SK-N-SH treated with all-trans-retinoic acid at 6 μM for 48 hours (cell line): ENCODE measurements around the gene DVL1.
"Not testable (repeated sequence)": the region's sequence is repeated elsewhere in the genome, so short reads cannot be mapped to it uniquely, and the experiment has no call there.

Source experiments
- ATAC-seq: fragments of 200-7000 bp; cut with Tn5 transposase; 3 replicates; pipeline ENCODE4 v1.9.1; 2020; ENCODE audit warnings: mild to moderate bottlenecking, moderate library complexity
- BACH2 ChIP-seq: fragments of 250-450 bp; sonication (Bioruptor Pico); IDR thresholded peaks from 2 replicates; pipeline ENCODE4 v1.9.0; 2021; ENCODE audit warnings: mild to moderate bottlenecking, borderline replicate concordance
- CSDC2 ChIP-seq: fragments of 250-450 bp; sonication (Bioruptor Pico); IDR thresholded peaks from 2 replicates; pipeline ENCODE4 v1.5.0; 2020; ENCODE audit warnings: mild to moderate bottlenecking, moderate library complexity
- ESRRG ChIP-seq: fragments of 250-450 bp; sonication (Bioruptor Pico); IDR thresholded peaks from 2 replicates; pipeline ENCODE4 v1.6.1; 2021; ENCODE audit warnings: mild to moderate bottlenecking
- OSR1 ChIP-seq: fragments of 250-450 bp; sonication (Bioruptor Pico); IDR thresholded peaks from 2 replicates; pipeline ENCODE4 v1.8.0; 2022; ENCODE audit warnings: moderate library complexity, mild to moderate bottlenecking, inconsistent platforms
- PPARA ChIP-seq: fragments of 250-450 bp; sonication (Bioruptor Pico); IDR thresholded peaks from 2 replicates; pipeline ENCODE4 v1.5.0; 2020; ENCODE audit warnings: mild to moderate bottlenecking, borderline replicate concordance
- RARB ChIP-seq: fragments of 250-450 bp; sonication (Bioruptor Pico); IDR thresholded peaks from 2 replicates; pipeline ENCODE4 v1.8.0; 2021; ENCODE audit warnings: mild to moderate bottlenecking, moderate library complexity
- SNAI2 ChIP-seq: fragments of 250-450 bp; sonication (Bioruptor Pico); IDR thresholded peaks from 2 replicates; pipeline ENCODE4 v1.5.0; 2020; ENCODE audit warnings: mild to moderate bottlenecking, moderate library complexity
- TCF4 ChIP-seq: fragments of 250-450 bp; sonication (Bioruptor Pico); IDR thresholded peaks from 2 replicates; pipeline ENCODE4 v1.8.0; 2021; ENCODE audit warnings: mild to moderate bottlenecking, moderate library complexity, borderline replicate concordance
- TOX ChIP-seq: fragments of 250-450 bp; sonication (Bioruptor Pico); IDR thresholded peaks from 2 replicates; pipeline ENCODE4 v1.8.0; 2021; ENCODE audit warnings: mild to moderate bottlenecking, moderate library complexity, borderline replicate concordance
- ZFP3 ChIP-seq: fragments of 250-450 bp; sonication (Bioruptor Pico); IDR thresholded peaks from 2 replicates; pipeline ENCODE4 v1.5.0; 2020; ENCODE audit warnings: mild to moderate bottlenecking, moderate library complexity
- ZFP30 ChIP-seq: fragments of 450-650 bp; formaldehyde crosslinking; IDR thresholded peaks from 2 replicates; pipeline ENCODE4 v1.5.0; 2022; ENCODE audit warnings: mild to moderate bottlenecking, moderate library complexity
- ZNF565 ChIP-seq: fragments of 450-650 bp; formaldehyde crosslinking; conservative IDR thresholded peaks from 2 replicates; pipeline ENCODE4 v1.5.0; 2020; ENCODE audit warnings: low read depth, mild to moderate bottlenecking, moderate library complexity
- TF ChIP-seq, protein P1 (sequence below): fragments of 250-450 bp; sonication (Bioruptor Pico); IDR thresholded peaks from 2 replicates; pipeline ENCODE4 v1.8.0; 2020; ENCODE audit warnings: mild to moderate bottlenecking, moderate library complexity, borderline replicate concordance
- TF ChIP-seq, protein P2 (sequence below): fragments of 250-450 bp; sonication (Bioruptor Pico); IDR thresholded peaks from 2 replicates; pipeline ENCODE4 v1.8.0; 2021; ENCODE audit warnings: low read depth, mild to moderate bottlenecking, moderate library complexity, borderline replicate concordance
- TF ChIP-seq, protein P3 (sequence below): fragments of 250-450 bp; sonication (Bioruptor Pico); IDR thresholded peaks from 2 replicates; pipeline ENCODE4 v1.5.1; 2020; ENCODE audit warnings: low read depth, mild to moderate bottlenecking, moderate library complexity
- TF ChIP-seq, protein P4 (sequence below): fragments of 250-450 bp; sonication (Bioruptor Pico); IDR thresholded peaks from 2 replicates; pipeline ENCODE4 v1.5.0; 2020; ENCODE audit warnings: mild to moderate bottlenecking, moderate library complexity

DVL1 gene

DNA sequence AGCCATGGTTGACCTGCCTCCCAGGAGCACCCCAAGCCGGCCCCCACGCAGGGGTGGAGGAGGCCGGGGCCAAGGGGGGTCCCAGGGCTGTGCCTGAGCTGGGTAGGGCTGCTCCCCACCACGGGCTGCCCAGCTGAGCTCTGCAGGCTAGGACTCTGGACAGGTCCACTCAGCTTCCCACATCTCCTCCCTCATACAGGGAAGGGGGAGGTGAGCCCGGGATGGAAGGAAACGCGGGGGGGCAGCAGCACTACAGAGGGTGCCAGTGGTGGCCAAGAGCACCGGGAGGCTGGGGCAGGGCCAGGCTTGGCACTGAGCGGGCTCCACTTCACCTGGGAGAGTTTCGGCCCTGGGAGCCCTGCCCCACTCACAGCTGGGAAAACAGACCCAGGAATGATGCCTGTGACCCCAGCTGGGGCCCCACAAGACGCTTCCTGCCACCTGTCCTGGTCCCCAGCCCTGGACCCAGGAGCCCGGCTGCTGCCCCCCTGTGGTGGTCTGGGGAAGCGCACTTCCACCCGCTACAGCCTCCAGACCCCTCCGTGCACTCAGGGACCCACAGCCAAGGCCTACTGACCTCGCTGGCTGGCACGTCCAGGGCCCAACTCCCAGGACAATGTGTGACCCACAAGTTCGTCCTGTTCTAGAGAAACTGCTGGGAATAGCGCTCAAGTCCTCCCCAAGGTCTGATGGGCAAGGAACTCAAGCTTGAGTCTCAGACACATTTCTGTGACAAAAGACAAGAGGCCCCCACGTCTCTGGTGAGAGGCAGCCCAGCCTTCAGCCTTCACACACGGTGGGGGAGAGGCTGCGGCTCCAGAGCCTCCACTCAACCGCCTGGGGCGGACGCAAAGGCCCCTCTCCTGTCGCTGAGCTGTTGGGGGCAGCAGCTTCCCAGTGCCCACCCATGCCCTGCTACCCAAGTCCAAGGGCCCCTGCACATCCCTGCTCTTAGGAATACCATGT lies 22.8 kb upstream of the DVL1 start:
- peak; percentile 55 for ATAC-seq
- no peak for TF ChIP-seq BACH2 (CRISPR knock-in tag)
- TF ChIP-seq ZFP30 = no peak

DNA sequence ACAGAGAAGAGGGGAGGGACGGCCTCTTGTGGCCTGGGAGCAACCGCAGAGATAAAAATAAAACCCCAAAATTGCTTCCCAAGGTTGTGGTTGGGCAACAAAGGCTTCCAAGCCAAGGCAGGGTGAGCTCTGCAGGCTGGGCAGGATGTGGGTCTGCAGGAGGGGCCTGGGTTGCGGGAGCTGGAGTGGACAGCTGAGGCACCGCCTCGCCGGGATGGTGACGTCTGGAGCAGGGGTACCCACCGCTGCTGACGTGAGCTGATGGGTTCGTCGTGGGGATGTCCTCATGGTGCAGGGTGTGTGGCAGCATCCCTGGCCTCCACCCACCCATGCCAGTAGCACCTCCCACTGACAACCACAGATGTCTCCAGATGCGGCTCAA lies 22.1 kb upstream of the DVL1 start:
- TF ChIP-seq, protein P1, sequence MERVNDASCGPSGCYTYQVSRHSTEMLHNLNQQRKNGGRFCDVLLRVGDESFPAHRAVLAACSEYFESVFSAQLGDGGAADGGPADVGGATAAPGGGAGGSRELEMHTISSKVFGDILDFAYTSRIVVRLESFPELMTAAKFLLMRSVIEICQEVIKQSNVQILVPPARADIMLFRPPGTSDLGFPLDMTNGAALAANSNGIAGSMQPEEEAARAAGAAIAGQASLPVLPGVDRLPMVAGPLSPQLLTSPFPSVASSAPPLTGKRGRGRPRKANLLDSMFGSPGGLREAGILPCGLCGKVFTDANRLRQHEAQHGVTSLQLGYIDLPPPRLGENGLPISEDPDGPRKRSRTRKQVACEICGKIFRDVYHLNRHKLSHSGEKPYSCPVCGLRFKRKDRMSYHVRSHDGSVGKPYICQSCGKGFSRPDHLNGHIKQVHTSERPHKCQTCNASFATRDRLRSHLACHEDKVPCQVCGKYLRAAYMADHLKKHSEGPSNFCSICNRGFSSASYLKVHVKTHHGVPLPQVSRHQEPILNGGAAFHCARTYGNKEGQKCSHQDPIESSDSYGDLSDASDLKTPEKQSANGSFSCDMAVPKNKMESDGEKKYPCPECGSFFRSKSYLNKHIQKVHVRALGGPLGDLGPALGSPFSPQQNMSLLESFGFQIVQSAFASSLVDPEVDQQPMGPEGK = no peak
- no peak for TF ChIP-seq ZNF565 (CRISPR knock-in tag)
- TF ChIP-seq, all 23 proteins: peak for 0
- no peak for ATAC-seq

DNA sequence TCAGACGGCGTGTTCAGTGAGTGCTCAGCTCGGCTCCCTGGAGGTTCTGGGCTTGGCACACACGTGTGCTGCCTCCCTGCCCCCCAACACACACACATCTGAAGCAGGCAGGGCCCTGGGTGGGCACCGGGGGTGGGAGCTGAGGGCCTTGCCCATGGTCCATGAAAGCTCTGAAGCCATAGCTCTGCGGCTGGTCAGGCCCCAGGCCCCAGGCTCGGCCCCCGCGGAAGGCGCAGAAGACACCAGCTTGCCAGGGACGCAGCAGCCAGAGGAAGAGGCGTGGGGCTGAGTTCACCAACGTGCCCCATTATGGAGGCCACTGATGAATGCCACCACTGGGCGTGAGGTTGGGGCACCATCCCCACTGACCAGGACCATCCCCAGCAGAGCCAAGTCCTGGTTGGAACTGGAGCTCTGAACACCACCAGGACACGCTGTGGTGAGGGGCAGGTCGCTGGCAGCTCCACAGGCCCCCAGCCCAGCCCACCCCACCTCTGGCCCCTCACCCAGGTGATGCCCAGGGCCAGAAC lies 21.6 kb upstream of the DVL1 start:
- TF ChIP-seq, protein P2, sequence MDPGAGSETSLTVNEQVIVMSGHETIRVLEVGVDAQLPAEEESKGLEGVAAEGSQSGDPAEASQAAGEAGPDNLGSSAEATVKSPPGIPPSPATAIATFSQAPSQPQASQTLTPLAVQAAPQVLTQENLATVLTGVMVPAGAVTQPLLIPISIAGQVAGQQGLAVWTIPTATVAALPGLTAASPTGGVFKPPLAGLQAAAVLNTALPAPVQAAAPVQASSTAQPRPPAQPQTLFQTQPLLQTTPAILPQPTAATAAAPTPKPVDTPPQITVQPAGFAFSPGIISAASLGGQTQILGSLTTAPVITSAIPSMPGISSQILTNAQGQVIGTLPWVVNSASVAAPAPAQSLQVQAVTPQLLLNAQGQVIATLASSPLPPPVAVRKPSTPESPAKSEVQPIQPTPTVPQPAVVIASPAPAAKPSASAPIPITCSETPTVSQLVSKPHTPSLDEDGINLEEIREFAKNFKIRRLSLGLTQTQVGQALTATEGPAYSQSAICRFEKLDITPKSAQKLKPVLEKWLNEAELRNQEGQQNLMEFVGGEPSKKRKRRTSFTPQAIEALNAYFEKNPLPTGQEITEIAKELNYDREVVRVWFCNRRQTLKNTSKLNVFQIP = no peak
- TF ChIP-seq RARB (CRISPR knock-in tag) (no peak), TOX (CRISPR knock-in tag) (no peak), TCF4 (CRISPR knock-in tag) (no peak), PPARA (no peak), ZFP30 (no peak), ZNF565 (CRISPR knock-in tag) (no peak), ESRRG (CRISPR knock-in tag) (no peak), OSR1 (CRISPR knock-in tag) (no peak), SNAI2 (CRISPR knock-in tag) (no peak), CSDC2 (no peak)
- ATAC-seq = no peak

DNA sequence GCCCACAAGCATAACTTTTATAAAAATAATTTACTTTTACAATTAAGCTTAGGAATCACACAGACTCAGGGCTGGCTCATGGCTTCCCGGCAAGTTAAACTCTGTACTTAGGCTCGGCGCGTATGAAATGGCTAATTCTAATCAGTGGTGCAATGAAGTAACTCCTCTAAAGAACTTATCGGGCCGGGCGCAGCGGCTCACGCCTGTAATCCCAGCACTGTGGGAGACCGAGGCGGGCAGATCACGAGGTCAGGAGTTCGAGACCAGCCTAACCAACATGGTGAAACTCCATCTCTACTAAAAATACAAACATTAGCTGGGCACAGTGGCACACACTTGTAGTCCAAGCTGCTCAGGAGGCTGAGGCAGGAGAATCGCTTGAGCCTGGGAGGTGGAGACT lies 20.9 kb upstream of the DVL1 start:
- not testable (repeated sequence) for ATAC-seq

DNA sequence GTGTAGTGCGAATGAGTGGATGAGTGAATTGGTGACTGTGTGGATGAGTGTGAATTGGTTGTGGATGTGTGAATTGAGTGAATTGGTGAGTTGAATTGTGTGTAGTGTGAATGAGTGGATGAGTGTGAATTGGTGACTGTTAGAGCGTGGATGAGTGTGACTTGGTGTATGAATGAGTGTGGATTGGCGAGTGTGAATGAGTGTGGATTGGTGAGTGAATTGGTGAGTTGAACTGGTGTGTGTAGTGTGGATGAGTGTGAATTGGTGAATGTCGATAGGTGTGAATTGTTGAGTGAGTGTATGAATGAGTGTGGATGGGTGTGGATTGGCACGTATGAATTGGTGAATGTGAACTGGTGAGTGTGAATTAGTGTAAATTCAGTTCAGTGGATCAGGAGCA lies 18.1 kb upstream of the DVL1 start:
- TF ChIP-seq TCF4 (CRISPR knock-in tag) = no peak
- TF ChIP-seq TOX (CRISPR knock-in tag) = no peak
- TF ChIP-seq, protein P3, sequence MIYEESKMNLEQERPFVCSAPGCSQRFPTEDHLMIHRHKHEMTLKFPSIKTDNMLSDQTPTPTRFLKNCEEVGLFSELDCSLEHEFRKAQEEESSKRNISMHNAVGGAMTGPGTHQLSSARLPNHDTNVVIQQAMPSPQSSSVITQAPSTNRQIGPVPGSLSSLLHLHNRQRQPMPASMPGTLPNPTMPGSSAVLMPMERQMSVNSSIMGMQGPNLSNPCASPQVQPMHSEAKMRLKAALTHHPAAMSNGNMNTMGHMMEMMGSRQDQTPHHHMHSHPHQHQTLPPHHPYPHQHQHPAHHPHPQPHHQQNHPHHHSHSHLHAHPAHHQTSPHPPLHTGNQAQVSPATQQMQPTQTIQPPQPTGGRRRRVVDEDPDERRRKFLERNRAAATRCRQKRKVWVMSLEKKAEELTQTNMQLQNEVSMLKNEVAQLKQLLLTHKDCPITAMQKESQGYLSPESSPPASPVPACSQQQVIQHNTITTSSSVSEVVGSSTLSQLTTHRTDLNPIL (CRISPR knock-in tag) = no peak
- TF ChIP-seq ZFP3 (CRISPR knock-in tag) = no peak
- TF ChIP-seq PPARA = no peak
- TF ChIP-seq RARB (CRISPR knock-in tag) = no peak
- no peak for TF ChIP-seq ZNF565 (CRISPR knock-in tag)
- TF ChIP-seq, protein P4, sequence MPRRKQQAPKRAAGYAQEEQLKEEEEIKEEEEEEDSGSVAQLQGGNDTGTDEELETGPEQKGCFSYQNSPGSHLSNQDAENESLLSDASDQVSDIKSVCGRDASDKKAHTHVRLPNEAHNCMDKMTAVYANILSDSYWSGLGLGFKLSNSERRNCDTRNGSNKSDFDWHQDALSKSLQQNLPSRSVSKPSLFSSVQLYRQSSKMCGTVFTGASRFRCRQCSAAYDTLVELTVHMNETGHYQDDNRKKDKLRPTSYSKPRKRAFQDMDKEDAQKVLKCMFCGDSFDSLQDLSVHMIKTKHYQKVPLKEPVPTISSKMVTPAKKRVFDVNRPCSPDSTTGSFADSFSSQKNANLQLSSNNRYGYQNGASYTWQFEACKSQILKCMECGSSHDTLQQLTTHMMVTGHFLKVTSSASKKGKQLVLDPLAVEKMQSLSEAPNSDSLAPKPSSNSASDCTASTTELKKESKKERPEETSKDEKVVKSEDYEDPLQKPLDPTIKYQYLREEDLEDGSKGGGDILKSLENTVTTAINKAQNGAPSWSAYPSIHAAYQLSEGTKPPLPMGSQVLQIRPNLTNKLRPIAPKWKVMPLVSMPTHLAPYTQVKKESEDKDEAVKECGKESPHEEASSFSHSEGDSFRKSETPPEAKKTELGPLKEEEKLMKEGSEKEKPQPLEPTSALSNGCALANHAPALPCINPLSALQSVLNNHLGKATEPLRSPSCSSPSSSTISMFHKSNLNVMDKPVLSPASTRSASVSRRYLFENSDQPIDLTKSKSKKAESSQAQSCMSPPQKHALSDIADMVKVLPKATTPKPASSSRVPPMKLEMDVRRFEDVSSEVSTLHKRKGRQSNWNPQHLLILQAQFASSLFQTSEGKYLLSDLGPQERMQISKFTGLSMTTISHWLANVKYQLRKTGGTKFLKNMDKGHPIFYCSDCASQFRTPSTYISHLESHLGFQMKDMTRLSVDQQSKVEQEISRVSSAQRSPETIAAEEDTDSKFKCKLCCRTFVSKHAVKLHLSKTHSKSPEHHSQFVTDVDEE (CRISPR knock-in tag) = no peak
- no peak for ATAC-seq
